Mesenchymal stem cell (in vitro differentiated cells and primary cell): ENCODE results near the gene MSI2.

Source experiments
- DNase-seq: peaks from one replicate; pipeline ENCODE4 v3.0.0-alpha.2; 2013
- H2AFZ ChIP-seq: one replicate; pipeline ENCODE4 v1.6.1; 2013; ENCODE audit warnings: low read depth, mild to moderate bottlenecking, control low read depth, inconsistent platforms, low read length, moderate library complexity
- H2AK5ac ChIP-seq: 2 replicates; pipeline ENCODE4 v1.6.1; 2013; ENCODE audit warnings: low read length, moderate library complexity, mild to moderate bottlenecking, inconsistent platforms; ENCODE audit not compliant: severe bottlenecking
- H2BK120ac ChIP-seq: one replicate; pipeline ENCODE4 v1.6.1; 2013; ENCODE audit warnings: low read depth, mild to moderate bottlenecking, inconsistent platforms, low read length, moderate library complexity
- H2BK12ac ChIP-seq, 2 experiments: one replicate each; pipeline ENCODE4 v1.6.1; 2013; ENCODE audit warnings: inconsistent platforms in 2 of 2, low read length in 2 of 2, mild to moderate bottlenecking in 2 of 2, moderate library complexity in 2 of 2, control low read depth in 1 of 2
- H2BK15ac ChIP-seq: one replicate; pipeline ENCODE4 v1.6.1; 2013; ENCODE audit warnings: mild to moderate bottlenecking, low read depth, inconsistent platforms; ENCODE audit not compliant: poor library complexity, severe bottlenecking
- H2BK5ac ChIP-seq: 2 replicates; pipeline ENCODE4 v1.6.1; 2013; ENCODE audit warnings: low read depth, mild to moderate bottlenecking, low read length, control low read depth, inconsistent platforms; ENCODE audit not compliant: poor library complexity, severe bottlenecking
- H3K14ac ChIP-seq, 2 experiments: one replicate each; pipeline ENCODE4 v1.6.1; 2013; ENCODE audit warnings: inconsistent platforms in 2 of 2, low read length in 2 of 2, control low read depth in 1 of 2, mild to moderate bottlenecking in 1 of 2, moderate library complexity in 1 of 2
- H3K18ac ChIP-seq, 2 experiments: one replicate each; pipeline ENCODE4 v1.6.1; 2013; ENCODE audit warnings: inconsistent platforms in 2 of 2, low read length in 2 of 2, control low read depth in 1 of 2, low read depth in 1 of 2, mild to moderate bottlenecking in 1 of 2
- H3K23ac ChIP-seq, 2 experiments: one replicate each; pipeline ENCODE4 v1.6.1; 2013; ENCODE audit warnings: inconsistent platforms in 2 of 2, low read length in 2 of 2, mild to moderate bottlenecking in 2 of 2, moderate library complexity in 2 of 2, control low read depth in 1 of 2
- H3K27ac ChIP-seq: 2 replicates; pipeline ENCODE4 v1.5.1; 2013; ENCODE audit warnings: mild to moderate bottlenecking, moderate library complexity, low read length, control low read depth, inconsistent platforms; ENCODE audit not compliant: poor library complexity, severe bottlenecking
- H3K27me3 ChIP-seq, 2 experiments: 2 replicates each; pipeline versions ENCODE4 v1.6.1 to v1.7.0; 2013; ENCODE audit warnings: low read length in 2 of 2, mild to moderate bottlenecking in 2 of 2, moderate library complexity in 2 of 2, control low read depth in 1 of 2, inconsistent platforms in 1 of 2; ENCODE audit not compliant: control insufficient read depth in 1 of 2, insufficient read depth in 1 of 2
- H3K36me3 ChIP-seq, 2 experiments: 2 replicates each; pipeline versions ENCODE4 v1.6.1 to v1.7.0; 2013; ENCODE audit warnings: low read length in 2 of 2, control low read depth in 1 of 2, inconsistent platforms in 1 of 2, low read depth in 1 of 2, mild to moderate bottlenecking in 1 of 2; ENCODE audit not compliant: insufficient read depth in 2 of 2, control insufficient read depth in 1 of 2
- H3K4ac ChIP-seq, 2 experiments: one replicate each; pipeline ENCODE4 v1.6.1; 2013; ENCODE audit warnings: inconsistent platforms in 2 of 2, low read length in 2 of 2, mild to moderate bottlenecking in 2 of 2, moderate library complexity in 2 of 2, control low read depth in 1 of 2, low read depth in 1 of 2
- H3K4me1 ChIP-seq: 2 replicates; pipeline ENCODE4 v1.6.1; 2013; ENCODE audit warnings: low read depth, low read length, control low read depth; ENCODE audit not compliant: control insufficient read depth, insufficient read depth
- H3K4me2 ChIP-seq: 2 replicates; pipeline ENCODE4 v1.6.1; 2013; ENCODE audit warnings: low read length, mild to moderate bottlenecking, inconsistent platforms; ENCODE audit not compliant: poor library complexity, severe bottlenecking
- H3K4me3 ChIP-seq, 2 experiments: 2 replicates each; pipeline versions ENCODE4 v1.5.1 to v1.7.0; 2013; ENCODE audit warnings: low read length in 2 of 2, mild to moderate bottlenecking in 2 of 2, control low read depth in 1 of 2, low read depth in 1 of 2; ENCODE audit not compliant: insufficient read depth in 1 of 2
- H3K79me1 ChIP-seq: replicated peaks from 2 replicates; pipeline ENCODE4 v1.6.1; 2013; ENCODE audit warnings: mild to moderate bottlenecking, control low read depth, low read length, inconsistent platforms; ENCODE audit not compliant: poor library complexity, severe bottlenecking
- H3K9ac ChIP-seq: 2 replicates; pipeline ENCODE4 v1.7.0; 2013; ENCODE audit warnings: mild to moderate bottlenecking, low read length, moderate library complexity
- H3K9me3 ChIP-seq: 2 replicates; pipeline ENCODE4 v1.7.0; 2013; ENCODE audit warnings: mild to moderate bottlenecking, low read length; ENCODE audit not compliant: control insufficient read depth
- H4K8ac ChIP-seq: one replicate; pipeline ENCODE4 v1.6.1; 2013; ENCODE audit warnings: inconsistent platforms, mild to moderate bottlenecking, low read length, moderate library complexity
- H4K91ac ChIP-seq: one replicate; pipeline ENCODE4 v1.6.1; 2013; ENCODE audit warnings: mild to moderate bottlenecking, low read length, inconsistent platforms
- WGBS: methylation state at CpG from one replicate; pipeline ENCODE4 v1.1.7; 2013; ENCODE audit warnings: mixed read lengths; 5-methylcytosine and 5-hydroxymethylcytosine counted together

Gene MSI2

DNA sequence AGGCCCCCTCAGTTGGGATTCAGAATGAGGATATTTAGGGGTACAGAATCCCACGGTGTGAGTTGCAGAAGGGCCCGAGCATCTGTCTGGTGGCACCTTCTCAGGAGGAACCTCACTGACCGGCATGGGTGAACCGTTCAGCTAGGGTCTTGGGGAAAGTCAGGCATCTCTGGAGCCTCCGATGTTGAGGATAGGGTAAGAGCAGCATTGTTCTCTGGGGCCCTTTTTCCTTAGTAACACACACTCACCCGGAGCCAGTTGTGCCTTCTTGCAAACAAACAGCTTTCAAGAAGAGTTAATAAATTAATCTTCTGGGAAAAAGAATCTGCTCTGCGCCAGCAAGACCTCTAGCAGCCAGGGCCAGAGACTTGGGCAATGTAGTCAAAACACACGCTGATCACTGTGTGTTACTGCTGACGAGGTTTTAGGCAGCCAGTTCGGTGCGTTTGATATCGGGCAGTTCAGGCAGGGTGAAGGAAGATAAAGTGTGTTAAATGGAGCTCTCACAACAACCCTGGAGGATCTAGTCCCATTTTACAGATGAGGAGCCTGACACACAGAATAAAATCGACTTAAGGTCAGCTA lies 48.9 kb downstream of the MSI2 start:
- H3K4me3 ChIP-seq: no peak overlapping the region
- H3K4me2 ChIP-seq: no peak overlapping the region
- H2AFZ ChIP-seq: no peak overlapping the region
- H2AK5ac ChIP-seq: no peak overlapping the region
- no peak overlapping the region for H2BK5ac ChIP-seq
- peaks cover 48% of the 10 kb centered on the region for H3K79me1 ChIP-seq
- H3K14ac ChIP-seq: no peak overlapping the region
- no peak overlapping the region for H3K18ac ChIP-seq
- H3K4ac ChIP-seq: peak overlapping the region in 1 of 2 experiments; percentile 10
- H3K27ac ChIP-seq: no peak overlapping the region
- H3K9me3 ChIP-seq: no peaks in the 10 kb centered on the region
- no peaks in the 10 kb centered on the region for H3K27me3 ChIP-seq
- no peak overlapping the region for H3K23ac ChIP-seq
- H2BK15ac ChIP-seq: no peak overlapping the region
- no peak overlapping the region for H2BK120ac ChIP-seq
- peaks cover 0 to 11% of the 10 kb centered on the region in 2 experiments for H3K36me3 ChIP-seq
- 90% methylated on average over 12 of the region's 13 CpGs for WGBS
- H4K91ac ChIP-seq: no peak overlapping the region
- DNase-seq: no peak
- H4K8ac ChIP-seq: no peak overlapping the region
- no peak overlapping the region for H2BK12ac ChIP-seq
- peaks cover 5% of the 10 kb centered on the region for H3K4me1 ChIP-seq
- H3K9ac ChIP-seq: no peak overlapping the region

GRCh38 chr17:57305908-57306504 lies 49.7 kb downstream of the MSI2 start:
- H2AK5ac ChIP-seq: no peak overlapping the region
- H2BK12ac ChIP-seq: no peak overlapping the region
- WGBS: 59% methylated on average over 2 of the region's 5 CpGs

DNA sequence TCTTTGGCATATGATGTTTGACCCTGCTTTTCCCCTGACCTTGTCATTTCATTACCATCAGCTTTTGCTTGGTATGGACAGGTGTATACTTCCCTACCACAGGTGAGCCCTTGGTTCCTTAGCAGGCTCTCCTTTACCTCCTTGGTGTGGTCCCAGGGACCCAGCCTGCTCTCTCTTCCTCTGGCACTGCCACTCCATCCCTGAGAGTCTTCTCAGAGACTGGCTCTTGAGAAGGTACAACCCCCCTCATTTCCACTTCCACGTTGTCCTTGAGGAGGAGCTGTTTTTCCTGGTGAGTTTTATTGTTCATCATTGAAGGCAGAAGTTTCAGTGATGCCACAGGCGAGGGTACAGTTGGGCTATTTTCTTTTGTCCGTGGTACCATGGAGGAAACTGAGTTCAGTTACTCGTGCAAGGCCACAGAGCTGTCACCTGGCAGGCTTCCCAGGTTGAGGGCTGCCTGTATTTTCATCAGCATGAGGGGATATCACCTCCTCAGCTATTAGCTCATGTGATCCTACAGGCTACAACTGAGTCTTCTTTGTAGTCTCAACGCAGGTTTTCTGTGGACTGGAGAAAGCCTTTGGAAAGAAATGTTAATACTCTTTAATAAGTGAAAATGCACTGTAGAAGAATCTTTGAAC lies 52.3 kb downstream of the MSI2 start:
- 100% methylated on average over 3 of the region's 5 CpGs for WGBS
- Histone ChIP-seq H3K9ac (no peak overlapping the region), H2AK5ac (no peak overlapping the region), H3K4me1 (peaks cover 6% of the 10 kb centered on the region), H3K4me2 (no peak overlapping the region), H3K9me3 (no peaks in the 10 kb centered on the region), H4K91ac (no peak overlapping the region), H2BK5ac (no peak overlapping the region), H3K14ac (no peak overlapping the region), H3K4me3 (no peak overlapping the region), H3K18ac (no peak overlapping the region), H3K79me1 (peaks cover 51% of the 10 kb centered on the region), H3K27ac (no peak overlapping the region), H2BK15ac (no peak overlapping the region), H3K4ac (no peak overlapping the region), H3K36me3 (peaks cover 0 to 15% of the 10 kb centered on the region in 2 experiments), H2AFZ (no peak overlapping the region), H3K23ac (no peak overlapping the region), H3K27me3 (no peaks in the 10 kb centered on the region), H2BK12ac (no peak overlapping the region), H4K8ac (peak overlapping the region; percentile 24), H2BK120ac (no peak overlapping the region)
- no peak for DNase-seq

More at GRCh38 chr17:57305908-57306504, 49.7 kb downstream of the MSI2 start:
- no peak for DNase-seq
- Histone ChIP-seq H3K18ac (no peak overlapping the region), H3K36me3 (peaks cover 0 to 16% of the 10 kb centered on the region in 2 experiments), H2BK15ac (no peak overlapping the region), H2BK5ac (no peak overlapping the region), H2AFZ (no peak overlapping the region), H3K27me3 (no peaks in the 10 kb centered on the region), H4K91ac (no peak overlapping the region), H3K14ac (no peak overlapping the region), H3K23ac (no peak overlapping the region), H4K8ac (no peak overlapping the region), H3K9ac (no peak overlapping the region), H2BK120ac (no peak overlapping the region), H3K4me2 (no peak overlapping the region), H3K9me3 (no peaks in the 10 kb centered on the region), H3K4ac (no peak overlapping the region), H3K79me1 (peaks cover 55% of the 10 kb centered on the region), H3K27ac (no peak overlapping the region), H3K4me3 (no peak overlapping the region), H3K4me1 (peaks cover 5% of the 10 kb centered on the region)

DNA sequence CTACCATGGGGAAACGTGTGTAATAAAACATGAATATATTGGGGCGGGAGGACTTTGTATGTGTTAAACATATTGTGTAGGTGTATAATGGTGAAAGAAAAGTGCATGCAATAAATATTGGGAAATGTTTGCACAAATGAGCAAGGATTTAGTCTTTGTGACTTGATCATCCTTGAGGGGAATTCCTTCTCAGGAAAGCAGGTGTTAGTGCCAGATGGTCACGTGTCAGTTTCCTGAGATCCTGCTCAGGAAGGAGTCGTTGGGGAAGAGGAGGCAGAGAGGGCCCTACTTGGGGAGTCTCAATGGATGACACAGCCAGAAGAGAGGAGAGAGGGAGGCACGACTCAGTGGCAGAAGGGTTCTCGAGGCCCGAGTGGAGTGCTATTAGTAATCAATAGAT lies 53.2 kb downstream of the MSI2 start:
- WGBS: 87% methylated on average over 7 of the region's 7 CpGs
- Histone ChIP-seq H3K36me3 (peaks cover 0 to 15% of the 10 kb centered on the region in 2 experiments), H3K14ac (no peak overlapping the region), H2BK5ac (no peak overlapping the region), H3K27me3 (no peaks in the 10 kb centered on the region), H3K9me3 (no peaks in the 10 kb centered on the region), H2AK5ac (no peak overlapping the region), H3K4me3 (no peak overlapping the region), H4K8ac (no peak overlapping the region), H2BK12ac (no peak overlapping the region), H3K4me1 (peaks cover 6% of the 10 kb centered on the region), H2AFZ (no peak overlapping the region), H3K27ac (no peak overlapping the region), H3K4ac (no peak overlapping the region), H3K4me2 (no peak overlapping the region), H2BK120ac (no peak overlapping the region), H3K79me1 (peaks cover 54% of the 10 kb centered on the region), H3K18ac (no peak overlapping the region), H3K9ac (no peak overlapping the region), H2BK15ac (no peak overlapping the region), H4K91ac (no peak overlapping the region), H3K23ac (no peak overlapping the region)
- no peak for DNase-seq
